ENCODE data around the gene XRN2.
A peak's percentile ranks its signal among the peaks of the same experiment; 100 is the strongest.

The XRN2 gene, protein sequence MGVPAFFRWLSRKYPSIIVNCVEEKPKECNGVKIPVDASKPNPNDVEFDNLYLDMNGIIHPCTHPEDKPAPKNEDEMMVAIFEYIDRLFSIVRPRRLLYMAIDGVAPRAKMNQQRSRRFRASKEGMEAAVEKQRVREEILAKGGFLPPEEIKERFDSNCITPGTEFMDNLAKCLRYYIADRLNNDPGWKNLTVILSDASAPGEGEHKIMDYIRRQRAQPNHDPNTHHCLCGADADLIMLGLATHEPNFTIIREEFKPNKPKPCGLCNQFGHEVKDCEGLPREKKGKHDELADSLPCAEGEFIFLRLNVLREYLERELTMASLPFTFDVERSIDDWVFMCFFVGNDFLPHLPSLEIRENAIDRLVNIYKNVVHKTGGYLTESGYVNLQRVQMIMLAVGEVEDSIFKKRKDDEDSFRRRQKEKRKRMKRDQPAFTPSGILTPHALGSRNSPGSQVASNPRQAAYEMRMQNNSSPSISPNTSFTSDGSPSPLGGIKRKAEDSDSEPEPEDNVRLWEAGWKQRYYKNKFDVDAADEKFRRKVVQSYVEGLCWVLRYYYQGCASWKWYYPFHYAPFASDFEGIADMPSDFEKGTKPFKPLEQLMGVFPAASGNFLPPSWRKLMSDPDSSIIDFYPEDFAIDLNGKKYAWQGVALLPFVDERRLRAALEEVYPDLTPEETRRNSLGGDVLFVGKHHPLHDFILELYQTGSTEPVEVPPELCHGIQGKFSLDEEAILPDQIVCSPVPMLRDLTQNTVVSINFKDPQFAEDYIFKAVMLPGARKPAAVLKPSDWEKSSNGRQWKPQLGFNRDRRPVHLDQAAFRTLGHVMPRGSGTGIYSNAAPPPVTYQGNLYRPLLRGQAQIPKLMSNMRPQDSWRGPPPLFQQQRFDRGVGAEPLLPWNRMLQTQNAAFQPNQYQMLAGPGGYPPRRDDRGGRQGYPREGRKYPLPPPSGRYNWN

GRCh38 chr20:21303061-21303871 lies at the start of gene XRN2:
Gene XRN2 (plus strand): TSS chr20:21303331. CDS start chr20:21303399, 68 bp downstream.
- peak; percentile 94 for DNase-seq (ENCODE audit: low read depth)

DNA sequence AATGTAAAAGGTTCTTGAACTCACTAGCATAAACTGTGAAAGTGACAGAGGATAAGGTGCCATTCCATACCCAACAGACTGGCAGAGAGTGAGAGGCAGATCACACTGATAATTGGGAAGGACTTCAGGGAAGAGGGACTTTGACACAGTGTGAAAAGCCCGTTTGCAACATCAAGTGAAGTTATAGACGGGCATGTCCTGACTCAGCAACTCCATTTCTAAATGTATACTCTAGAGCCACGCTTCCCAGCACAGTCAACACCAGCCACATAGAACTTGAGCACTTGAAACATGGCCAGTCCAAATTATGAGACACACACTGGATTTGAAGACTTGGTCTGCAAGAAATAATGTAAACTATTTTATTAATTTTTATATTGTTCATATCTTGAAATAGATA lies 45.9 kb upstream of the XRN2 start:
- DNase-seq (ENCODE audit: low read depth) = no peak

DNA sequence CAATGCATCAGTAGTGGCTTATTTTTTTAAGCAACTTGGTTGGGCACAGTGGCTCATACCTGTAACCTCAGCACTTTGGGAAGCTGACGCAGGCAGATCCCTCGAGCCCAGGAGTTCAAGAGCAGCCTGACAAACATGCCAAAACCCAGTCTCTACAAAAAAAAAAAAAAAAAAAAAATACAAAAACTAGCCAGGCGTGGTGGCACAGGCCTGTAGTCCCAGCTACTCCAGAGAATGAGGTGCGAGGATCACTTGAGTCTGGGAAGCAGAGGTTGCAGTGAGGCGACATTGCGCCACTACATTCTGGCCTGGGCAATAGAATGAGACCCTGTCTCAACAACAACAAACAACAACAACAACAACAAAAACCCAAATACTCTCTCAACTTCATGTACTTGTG lies 44.7 kb upstream of the XRN2 start:
- no peak for DNase-seq (ENCODE audit: low read depth)

DNA sequence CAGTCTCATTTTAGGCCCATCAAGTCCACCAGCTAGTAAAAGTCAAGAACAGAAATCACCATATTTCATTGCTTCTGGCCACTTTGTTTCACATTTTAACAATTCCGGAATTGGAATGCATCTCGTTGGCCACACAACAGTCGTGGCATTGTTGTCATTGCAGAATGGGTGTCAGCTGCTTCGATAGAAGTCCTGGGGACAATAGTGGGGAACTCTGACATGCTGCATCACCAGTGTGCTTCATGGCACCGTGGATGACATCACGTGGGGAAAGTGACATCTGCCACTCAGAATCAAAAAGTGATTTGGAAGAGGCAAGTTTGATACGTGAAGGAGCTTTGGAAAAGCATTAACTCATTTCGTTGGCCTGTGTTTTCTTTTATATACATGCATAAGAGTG lies 43.8 kb upstream of the XRN2 start:
- DNase-seq (ENCODE audit: low read depth) = no peak

- no peak for DNase-seq (ENCODE audit: low read depth)
These were observed 40.3 kb upstream of the XRN2 start for GRCh38 chr20:21262812-21263211.

- no peak for DNase-seq (ENCODE audit: low read depth)
These were observed 37.6 kb upstream of the XRN2 start for GRCh38 chr20:21265261-21266190.

DNA sequence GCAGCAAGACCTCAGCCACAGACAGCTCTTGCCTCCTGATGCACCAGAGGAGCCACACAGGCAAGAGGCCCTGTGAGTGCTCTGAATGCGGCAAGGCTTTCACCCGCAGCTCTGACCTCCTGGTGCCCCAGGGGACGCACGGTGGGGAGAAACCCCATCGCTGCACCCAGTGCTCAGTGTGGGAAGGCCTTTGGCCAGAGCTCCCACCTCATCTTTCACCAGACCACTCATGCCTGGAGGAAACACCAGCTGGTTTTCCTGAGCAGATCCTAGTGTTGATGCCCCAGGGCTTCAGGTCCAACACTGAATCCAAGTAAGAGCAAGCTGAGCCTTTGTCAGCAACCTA lies 37.0 kb upstream of the XRN2 start:
- DNase-seq (ENCODE audit: low read depth) = no peak

GRCh38 chr20:21269772-21270171 lies 33.4 kb upstream of the XRN2 start:
- no peak for DNase-seq (ENCODE audit: low read depth)

GRCh38 chr20:21270806-21271205 lies 32.3 kb upstream of the XRN2 start:
- DNase-seq (ENCODE audit: low read depth) = no peak

DNA sequence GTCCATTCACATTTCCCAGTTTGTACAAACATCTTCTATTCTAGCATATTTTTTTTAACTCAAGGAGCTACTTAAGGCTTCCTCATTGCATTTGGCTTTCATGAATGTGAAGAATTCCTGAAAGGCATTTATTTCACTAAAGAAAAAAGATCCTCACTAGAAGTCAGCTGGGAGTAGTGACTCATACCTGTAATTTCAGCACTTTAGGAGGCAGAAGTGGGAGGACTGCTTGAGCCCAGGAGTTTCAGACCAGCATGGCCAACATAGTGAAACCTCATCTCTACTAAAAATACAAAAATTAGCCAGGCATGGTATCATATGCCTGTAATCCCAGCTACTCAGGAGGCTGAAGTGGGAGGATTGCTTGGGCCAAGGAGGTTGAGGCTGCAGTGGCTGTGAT lies 30.9 kb upstream of the XRN2 start:
- DNase-seq (ENCODE audit: low read depth) = peak; percentile 38

DNA sequence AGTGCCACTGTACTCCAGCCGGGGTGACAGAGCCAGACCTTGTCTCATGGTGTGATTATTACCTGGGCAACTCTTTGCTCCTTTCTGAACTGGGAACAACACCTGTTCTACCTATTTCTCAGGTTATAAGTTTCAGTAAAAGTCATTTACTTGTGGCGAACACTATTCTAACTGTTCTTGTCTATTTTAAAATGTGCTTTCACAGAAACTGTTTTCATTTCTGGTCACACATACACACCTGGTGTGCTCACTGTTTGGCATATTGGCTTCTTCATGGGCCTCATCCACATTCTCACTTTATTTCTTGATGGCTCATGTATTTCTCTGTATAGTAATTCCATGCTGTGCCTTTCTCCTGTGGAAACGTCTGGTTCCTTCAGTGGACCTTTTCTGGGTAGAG lies 30.5 kb upstream of the XRN2 start:
- DNase-seq (ENCODE audit: low read depth) = no peak

DNA sequence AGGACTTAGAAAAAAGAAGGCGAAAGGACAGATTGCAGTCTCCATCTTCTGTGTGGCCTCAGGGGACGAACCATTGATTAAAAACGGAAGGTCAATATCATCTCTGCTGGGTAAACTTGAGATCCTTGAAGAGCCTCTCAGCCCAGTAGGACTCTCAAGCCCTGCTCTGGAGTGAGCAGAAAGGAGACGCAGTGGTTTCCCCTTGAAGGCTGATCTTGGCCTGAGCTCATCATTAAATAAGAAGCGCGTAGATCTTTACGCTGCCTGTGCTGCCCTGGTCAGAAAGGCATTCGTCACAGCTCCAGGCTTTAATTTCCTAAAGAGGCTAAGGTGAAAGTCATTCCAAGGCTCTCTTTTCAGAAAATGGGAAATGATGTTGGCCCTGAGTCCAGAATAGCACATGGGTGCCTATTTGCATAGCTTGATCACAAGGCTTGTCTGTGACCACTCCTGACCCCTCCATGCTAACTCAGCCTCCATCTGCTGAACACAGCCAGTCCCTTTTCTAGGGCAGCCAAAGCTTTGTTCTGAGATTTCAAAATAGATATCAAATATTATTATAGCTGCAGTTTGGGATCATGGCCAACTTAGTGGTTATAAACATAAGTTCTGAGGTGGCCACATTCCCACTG lies 29.3 kb upstream of the XRN2 start:
- DNase-seq (ENCODE audit: low read depth) = no peak

- no peak for DNase-seq (ENCODE audit: low read depth)
These were observed 24.3 kb upstream of the XRN2 start for GRCh38 chr20:21278829-21279228.

GRCh38 chr20:21279706-21280521 lies 23.2 kb upstream of the XRN2 start:
- no peak for DNase-seq (ENCODE audit: low read depth)

DNA sequence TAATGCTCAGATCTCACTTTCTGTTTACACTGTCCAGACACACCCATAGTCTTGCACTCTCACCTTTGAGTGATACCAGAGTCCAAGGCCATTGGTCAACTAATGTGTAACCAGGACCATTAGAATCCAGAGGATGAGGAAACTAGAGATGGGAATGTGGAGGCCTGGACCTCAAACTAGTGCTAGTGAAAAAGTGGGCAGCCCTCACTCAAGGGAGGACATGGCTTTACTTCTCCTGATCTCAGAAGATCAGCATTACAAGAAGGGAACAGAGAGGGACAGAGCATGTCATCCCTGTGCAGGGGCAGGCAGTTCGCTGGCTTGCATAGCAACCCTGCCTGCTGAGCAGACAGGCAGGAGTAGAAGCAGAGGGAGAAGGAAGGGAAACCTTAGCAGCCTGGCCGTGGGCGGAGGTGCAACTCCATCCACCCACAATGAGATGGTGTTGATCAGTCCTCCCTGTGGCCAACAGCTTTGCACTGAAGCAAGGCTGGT lies 22.6 kb upstream of the XRN2 start:
- DNase-seq (ENCODE audit: low read depth) = no peak

- no peak for DNase-seq (ENCODE audit: low read depth)
These were observed 16.4 kb upstream of the XRN2 start for GRCh38 chr20:21286775-21287174.

DNA sequence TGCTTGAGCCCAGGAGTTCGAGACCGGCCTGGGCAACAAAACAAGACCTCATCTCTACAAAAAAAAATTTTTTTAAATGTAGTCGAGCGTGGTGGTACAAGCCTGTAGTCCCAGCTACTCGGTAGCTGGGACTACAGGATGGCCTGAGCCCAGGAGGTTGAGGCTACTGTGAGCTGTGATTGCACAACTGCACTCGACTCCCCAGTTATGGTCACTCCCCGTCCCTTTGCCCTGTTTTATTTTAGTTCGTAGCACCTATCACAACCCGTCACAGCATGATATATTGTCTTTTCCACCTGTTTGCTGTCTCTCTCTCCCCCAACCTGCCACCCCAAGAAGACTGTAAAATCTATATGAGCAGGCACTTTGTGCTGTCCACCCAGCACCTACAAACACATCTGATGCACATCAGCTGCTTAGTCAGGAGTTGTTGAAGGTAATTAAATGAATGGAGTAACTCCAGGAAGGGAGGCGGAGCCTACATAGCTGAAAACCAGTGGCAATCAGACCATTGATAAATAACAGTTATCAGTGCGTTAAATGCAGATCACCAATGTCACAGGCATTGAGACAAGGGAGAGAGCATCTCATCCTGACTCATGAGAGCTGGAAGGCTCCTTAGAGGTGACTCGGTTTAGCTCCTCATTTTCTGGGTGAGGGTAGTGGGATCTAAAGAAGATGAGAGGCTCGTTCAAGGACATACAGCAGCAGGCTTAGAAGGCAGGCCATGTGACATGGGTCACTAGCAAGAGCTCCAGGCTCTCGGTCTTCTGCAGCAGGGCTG lies 14.4 kb upstream of the XRN2 start:
- DNase-seq (ENCODE audit: low read depth) = no peak

DNA sequence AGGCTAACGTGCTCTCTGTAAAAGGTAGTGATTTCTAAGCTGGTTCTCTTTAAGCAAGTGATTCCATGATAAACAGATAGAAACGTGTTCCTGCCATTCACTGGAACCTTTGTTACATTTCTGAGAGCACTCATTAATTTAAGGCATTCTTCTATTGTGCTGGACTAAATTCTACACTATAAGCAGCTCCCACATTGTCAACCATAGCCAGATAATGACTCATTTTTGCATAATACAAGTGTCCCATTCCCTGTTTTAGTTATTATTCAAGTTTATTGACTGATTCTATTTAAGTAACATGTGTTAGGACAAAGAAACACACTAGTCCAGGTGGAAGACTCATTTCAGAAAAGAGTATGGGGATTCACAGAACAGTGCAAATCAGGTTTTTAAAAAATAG lies 13.5 kb upstream of the XRN2 start:
- DNase-seq (ENCODE audit: low read depth) = no peak

DNA sequence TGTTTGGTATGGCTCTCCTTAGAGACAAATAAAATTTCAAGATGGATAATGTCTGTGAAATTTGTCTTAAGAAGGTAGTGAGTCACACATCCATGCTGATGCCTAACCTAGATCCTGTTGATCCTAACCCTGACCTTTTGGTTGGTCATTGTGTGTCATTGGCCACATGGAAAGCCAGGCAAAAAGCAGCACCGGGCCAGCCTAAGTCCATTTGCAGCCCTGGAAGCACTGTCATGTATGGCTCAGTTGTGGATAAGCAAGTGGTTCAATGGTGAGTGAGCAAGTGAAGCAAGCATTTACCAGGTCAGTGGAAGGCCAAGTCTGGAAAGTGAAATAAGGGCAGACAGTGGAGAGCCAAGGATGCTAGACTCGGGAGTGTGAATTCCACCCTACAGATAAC lies 12.1 kb upstream of the XRN2 start:
- no peak for DNase-seq (ENCODE audit: low read depth)
